GM21515 (cell line): ENCODE measurements around the gene CLCF1.
"Not testable (repeated sequence)": the region's sequence is repeated elsewhere in the genome, so short reads cannot be mapped to it uniquely, and the experiment has no call there.

Experiments
- ATAC-seq: cut with Tn5 transposase; IDR thresholded peaks from one replicate; pipeline ENCODE4 v1.9.1; 2021; ENCODE audit not compliant: unreplicated experiment

The CLCF1 gene

GRCh38 chr11:67345247-67345919 is 28.0 kb downstream of the CLCF1 start:
- no peak for ATAC-seq

GRCh38 chr11:67344264-67344663 is 29.1 kb downstream of the CLCF1 start:
- ATAC-seq = no peak

GRCh38 chr11:67337257-67337656 is 36.1 kb downstream of the CLCF1 start:
- no peak for ATAC-seq

- no peak for ATAC-seq
Measured at GRCh38 chr11:67332081-67332691, 41.2 kb downstream of the CLCF1 start.

- no peak for ATAC-seq
Measured at GRCh38 chr11:67323526-67323925, 49.9 kb downstream of the CLCF1 start.

- ATAC-seq = no peak
Measured at GRCh38 chr11:67322049-67322448, 51.3 kb downstream of the CLCF1 start.

- ATAC-seq = no peak
Measured at GRCh38 chr11:67321313-67321871, 52.0 kb downstream of the CLCF1 start.

- no peak for ATAC-seq
Measured at GRCh38 chr11:67320691-67321090, 52.7 kb downstream of the CLCF1 start.

GRCh38 chr11:67320011-67320410 is 53.4 kb downstream of the CLCF1 start:
- no peak for ATAC-seq

GRCh38 chr11:67318876-67319275 is 54.5 kb downstream of the CLCF1 start:
- ATAC-seq = not testable (repeated sequence)

GRCh38 chr11:67317888-67318555 is 55.4 kb downstream of the CLCF1 start:
- ATAC-seq = peak; percentile 27

- peak; percentile 78 for ATAC-seq
Measured at GRCh38 chr11:67317205-67317887, 56.1 kb downstream of the CLCF1 start.

GRCh38 chr11:67316882-67317204 is 56.6 kb downstream of the CLCF1 start:
- no peak for ATAC-seq

GRCh38 chr11:67315325-67315909 is 58.0 kb downstream of the CLCF1 start:
- ATAC-seq = no peak

- ATAC-seq = no peak
Measured at GRCh38 chr11:67314218-67314617, 59.2 kb downstream of the CLCF1 start.
